ENCODE results near the gene CRYZ.
"Not testable (repeated sequence)": the region's sequence is repeated elsewhere in the genome, so short reads cannot be mapped to it uniquely, and the experiment has no call there.

DNA sequence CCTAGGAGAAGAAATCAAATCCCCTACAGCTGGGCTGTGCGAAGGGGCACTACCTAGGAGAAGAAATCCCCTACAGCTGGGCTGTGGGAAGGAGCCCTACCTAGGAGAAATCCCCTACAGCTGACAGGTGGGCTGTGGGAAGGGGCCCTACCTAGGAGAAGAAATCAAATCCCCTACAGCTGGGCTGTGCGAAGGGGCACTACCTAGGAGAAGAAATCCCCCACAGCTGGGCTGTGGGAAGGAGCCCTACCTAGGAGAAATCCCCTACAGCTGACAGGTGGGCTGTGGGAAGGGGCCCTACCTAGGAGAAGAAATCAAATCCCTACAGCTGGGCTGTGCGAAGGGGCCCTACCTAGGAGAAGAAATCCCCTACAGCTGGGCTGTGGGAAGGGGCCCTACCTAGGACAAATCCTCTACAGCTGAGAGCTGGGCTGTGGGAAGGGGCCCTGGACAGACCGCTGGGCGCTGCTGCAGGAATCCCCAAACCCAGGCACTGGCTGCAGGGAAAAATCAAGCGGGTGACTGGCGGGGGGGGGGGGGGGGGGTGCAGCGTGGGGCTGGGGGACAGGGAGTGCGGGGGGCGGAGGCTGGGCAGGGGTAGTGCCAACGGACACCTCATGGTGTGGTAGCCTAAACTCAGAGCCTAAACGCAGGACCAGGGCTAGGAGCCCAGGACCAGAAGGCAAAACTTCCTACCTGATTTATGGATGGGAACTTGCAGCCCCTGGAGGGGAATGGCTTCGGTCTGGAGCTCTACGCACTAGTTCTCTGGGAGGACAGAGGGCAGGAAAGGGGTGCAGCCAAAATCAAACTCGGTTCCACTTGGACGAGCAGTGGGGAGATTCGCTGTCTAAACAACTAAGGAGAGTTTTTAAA, 541 bp downstream of the CRYZ start:
- not testable (repeated sequence) for TF ChIP-seq POLR2A (IDR thresholded peaks at IDR 0.05; ENCODE audit: low read depth, low read length); SMC3 (IDR thresholded peaks at IDR 0.05; ENCODE audit: low read depth, low read length); CHD1 (IDR thresholded peaks at IDR 0.05; ENCODE audit: low read depth, low read length); RAD21 (IDR thresholded peaks at IDR 0.05; ENCODE audit: low read length); CEBPB (IDR thresholded peaks at IDR 0.05; ENCODE audit: low read depth, low read length); BHLHE40 (IDR thresholded peaks at IDR 0.05; ENCODE audit: low read depth, low read length); RCOR1 (IDR thresholded peaks at IDR 0.05; ENCODE audit: insufficient replicate concordance, low read length)
- TF ChIP-seq, protein P1, sequence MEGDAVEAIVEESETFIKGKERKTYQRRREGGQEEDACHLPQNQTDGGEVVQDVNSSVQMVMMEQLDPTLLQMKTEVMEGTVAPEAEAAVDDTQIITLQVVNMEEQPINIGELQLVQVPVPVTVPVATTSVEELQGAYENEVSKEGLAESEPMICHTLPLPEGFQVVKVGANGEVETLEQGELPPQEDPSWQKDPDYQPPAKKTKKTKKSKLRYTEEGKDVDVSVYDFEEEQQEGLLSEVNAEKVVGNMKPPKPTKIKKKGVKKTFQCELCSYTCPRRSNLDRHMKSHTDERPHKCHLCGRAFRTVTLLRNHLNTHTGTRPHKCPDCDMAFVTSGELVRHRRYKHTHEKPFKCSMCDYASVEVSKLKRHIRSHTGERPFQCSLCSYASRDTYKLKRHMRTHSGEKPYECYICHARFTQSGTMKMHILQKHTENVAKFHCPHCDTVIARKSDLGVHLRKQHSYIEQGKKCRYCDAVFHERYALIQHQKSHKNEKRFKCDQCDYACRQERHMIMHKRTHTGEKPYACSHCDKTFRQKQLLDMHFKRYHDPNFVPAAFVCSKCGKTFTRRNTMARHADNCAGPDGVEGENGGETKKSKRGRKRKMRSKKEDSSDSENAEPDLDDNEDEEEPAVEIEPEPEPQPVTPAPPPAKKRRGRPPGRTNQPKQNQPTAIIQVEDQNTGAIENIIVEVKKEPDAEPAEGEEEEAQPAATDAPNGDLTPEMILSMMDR (conservative IDR thresholded peaks at IDR 0.05; ENCODE audit: low read depth, low read length): not testable (repeated sequence)
- TF ChIP-seq, protein P2, sequence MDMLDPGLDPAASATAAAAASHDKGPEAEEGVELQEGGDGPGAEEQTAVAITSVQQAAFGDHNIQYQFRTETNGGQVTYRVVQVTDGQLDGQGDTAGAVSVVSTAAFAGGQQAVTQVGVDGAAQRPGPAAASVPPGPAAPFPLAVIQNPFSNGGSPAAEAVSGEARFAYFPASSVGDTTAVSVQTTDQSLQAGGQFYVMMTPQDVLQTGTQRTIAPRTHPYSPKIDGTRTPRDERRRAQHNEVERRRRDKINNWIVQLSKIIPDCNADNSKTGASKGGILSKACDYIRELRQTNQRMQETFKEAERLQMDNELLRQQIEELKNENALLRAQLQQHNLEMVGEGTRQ (IDR thresholded peaks at IDR 0.05; ENCODE audit: low read depth, low read length): not testable (repeated sequence)
- TF ChIP-seq, protein P3, sequence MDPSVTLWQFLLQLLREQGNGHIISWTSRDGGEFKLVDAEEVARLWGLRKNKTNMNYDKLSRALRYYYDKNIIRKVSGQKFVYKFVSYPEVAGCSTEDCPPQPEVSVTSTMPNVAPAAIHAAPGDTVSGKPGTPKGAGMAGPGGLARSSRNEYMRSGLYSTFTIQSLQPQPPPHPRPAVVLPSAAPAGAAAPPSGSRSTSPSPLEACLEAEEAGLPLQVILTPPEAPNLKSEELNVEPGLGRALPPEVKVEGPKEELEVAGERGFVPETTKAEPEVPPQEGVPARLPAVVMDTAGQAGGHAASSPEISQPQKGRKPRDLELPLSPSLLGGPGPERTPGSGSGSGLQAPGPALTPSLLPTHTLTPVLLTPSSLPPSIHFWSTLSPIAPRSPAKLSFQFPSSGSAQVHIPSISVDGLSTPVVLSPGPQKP (IDR thresholded peaks at IDR 0.05; ENCODE audit: borderline replicate concordance, low read depth, low read length): not testable (repeated sequence)

Data from IMR-90 (cell line).